ENCODE results near the gene NMS.

GRCh38 chr2:100451734-100452133 lies 18.5 kb upstream of the NMS start:
- TF ChIP-seq CTCF (conservative IDR thresholded peaks at IDR 0.05 in 1 of 2, IDR thresholded peaks at IDR 0.05 in 1 of 2; ENCODE audit: low read depth in 1 of 2, low read length in 2 of 2), result no peak
- TF ChIP-seq EZH2 (IDR thresholded peaks at IDR 0.05; ENCODE audit: low read length, missing control alignments), result no peak
